ENCODE results near the gene LRMDA. TPM values are rescaled to one million over a fixed set of nuclear protein-coding genes. Genes with fewer than 3 reads are reported as not detected.

Gene LRMDA
- total and polyA plus RNA-seq, 12 donors: 30.7 to 132 (median 78.1) TPM

- Histone ChIP-seq H3K27ac (no peak overlapping the region), H3K9me3 (replicated peaks in 1 of 3) (no peaks in the 10 kb centered on the region), H3K36me3 (replicated peaks in 1 of 2) (no peaks in the 10 kb centered on the region), H3K4me3 (no peak overlapping the region), H3K4me1 (replicated peaks in 1 of 2) (no peaks in the 10 kb centered on the region), H3K27me3 (no peaks in the 10 kb centered on the region)
- intact Hi-C loops (cut with DNase I): no loop called here
- TF ChIP-seq, protein P1, sequence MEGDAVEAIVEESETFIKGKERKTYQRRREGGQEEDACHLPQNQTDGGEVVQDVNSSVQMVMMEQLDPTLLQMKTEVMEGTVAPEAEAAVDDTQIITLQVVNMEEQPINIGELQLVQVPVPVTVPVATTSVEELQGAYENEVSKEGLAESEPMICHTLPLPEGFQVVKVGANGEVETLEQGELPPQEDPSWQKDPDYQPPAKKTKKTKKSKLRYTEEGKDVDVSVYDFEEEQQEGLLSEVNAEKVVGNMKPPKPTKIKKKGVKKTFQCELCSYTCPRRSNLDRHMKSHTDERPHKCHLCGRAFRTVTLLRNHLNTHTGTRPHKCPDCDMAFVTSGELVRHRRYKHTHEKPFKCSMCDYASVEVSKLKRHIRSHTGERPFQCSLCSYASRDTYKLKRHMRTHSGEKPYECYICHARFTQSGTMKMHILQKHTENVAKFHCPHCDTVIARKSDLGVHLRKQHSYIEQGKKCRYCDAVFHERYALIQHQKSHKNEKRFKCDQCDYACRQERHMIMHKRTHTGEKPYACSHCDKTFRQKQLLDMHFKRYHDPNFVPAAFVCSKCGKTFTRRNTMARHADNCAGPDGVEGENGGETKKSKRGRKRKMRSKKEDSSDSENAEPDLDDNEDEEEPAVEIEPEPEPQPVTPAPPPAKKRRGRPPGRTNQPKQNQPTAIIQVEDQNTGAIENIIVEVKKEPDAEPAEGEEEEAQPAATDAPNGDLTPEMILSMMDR (IDR thresholded peaks at IDR 0.05): no peak
- TF ChIP-seq POLR2A (IDR thresholded peaks at IDR 0.05): no peak
- DNase-seq: no peak
Measured at GRCh38 chr10:76050291-76050625, 618.8 kb downstream of the LRMDA start.

GRCh38 chr10:76051007-76051936 lies 619.8 kb downstream of the LRMDA start:
- intact Hi-C loops (cut with DNase I): no loop called here
- Histone ChIP-seq H3K4me1 (replicated peaks in 1 of 2) (no peaks in the 10 kb centered on the region), H3K27ac (no peak overlapping the region), H3K9me3 (replicated peaks in 1 of 3) (no peaks in the 10 kb centered on the region), H3K27me3 (no peaks in the 10 kb centered on the region), H3K4me3 (no peak overlapping the region), H3K36me3 (replicated peaks in 1 of 2) (no peaks in the 10 kb centered on the region)
- TF ChIP-seq POLR2A (IDR thresholded peaks at IDR 0.05): no peak
- TF ChIP-seq, protein P1 (IDR thresholded peaks at IDR 0.05): no peak
- WGBS, 4 donors: 67 to 72% (median 69%) methylated on average over 11 to 12 of the region's 12 CpGs
- peak in 2 of 7 donors; percentile 15 to 35 for DNase-seq

DNA sequence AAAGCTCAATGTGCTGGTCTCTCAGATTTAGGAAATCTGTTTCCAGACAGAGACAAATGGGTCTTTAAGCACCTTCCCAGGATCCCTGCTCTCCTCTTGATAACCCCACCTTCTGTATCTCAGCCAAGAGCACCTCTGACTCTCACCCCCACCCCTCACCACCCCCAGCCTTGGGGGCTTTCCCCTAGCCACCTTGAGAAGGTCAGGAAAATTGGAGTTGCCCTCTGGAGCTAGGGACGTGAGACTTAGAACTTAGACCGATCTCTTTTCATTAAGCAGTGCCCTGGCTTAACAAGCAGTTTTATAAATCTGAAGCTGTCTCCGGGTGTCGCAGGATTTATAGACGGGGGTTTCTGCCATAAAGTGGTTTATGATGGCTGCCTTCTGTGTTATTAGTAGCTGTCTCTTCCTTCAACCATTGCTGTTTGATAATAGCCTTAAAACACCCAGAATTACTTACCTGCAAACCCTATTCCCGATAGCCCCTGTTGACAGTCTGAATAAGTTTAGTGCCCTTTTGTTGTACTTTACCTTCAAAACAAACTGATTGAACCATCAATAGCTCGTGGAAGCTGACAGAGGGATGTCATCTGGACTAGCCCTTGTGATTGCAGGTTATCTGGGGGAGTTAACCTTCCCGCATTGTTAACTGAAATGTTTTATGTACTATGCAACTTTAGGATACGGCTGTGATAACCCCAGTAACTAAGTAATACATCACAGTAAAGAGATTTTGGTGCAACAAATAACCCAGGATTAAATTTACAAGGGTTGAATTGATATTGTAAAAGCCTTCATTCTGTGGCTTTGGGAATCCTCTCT lies 621.5 kb downstream of the LRMDA start:
- intact Hi-C loops (cut with DNase I): no loop called here
- Histone ChIP-seq H3K27me3 (no peaks in the 10 kb centered on the region), H3K36me3 (replicated peaks in 1 of 2) (no peaks in the 10 kb centered on the region), H3K4me1 (replicated peaks in 1 of 2) (no peaks in the 10 kb centered on the region), H3K9me3 (replicated peaks in 1 of 3) (no peaks in the 10 kb centered on the region), H3K4me3 (no peak overlapping the region), H3K27ac (no peak overlapping the region)
- WGBS, 4 donors: 85 to 89% (median 89%) methylated on average over 9 of the region's 9 CpGs
- DNase-seq: no peak
- TF ChIP-seq, protein P1 (IDR thresholded peaks at IDR 0.05): no peak
- no peak for TF ChIP-seq POLR2A (IDR thresholded peaks at IDR 0.05)

DNA sequence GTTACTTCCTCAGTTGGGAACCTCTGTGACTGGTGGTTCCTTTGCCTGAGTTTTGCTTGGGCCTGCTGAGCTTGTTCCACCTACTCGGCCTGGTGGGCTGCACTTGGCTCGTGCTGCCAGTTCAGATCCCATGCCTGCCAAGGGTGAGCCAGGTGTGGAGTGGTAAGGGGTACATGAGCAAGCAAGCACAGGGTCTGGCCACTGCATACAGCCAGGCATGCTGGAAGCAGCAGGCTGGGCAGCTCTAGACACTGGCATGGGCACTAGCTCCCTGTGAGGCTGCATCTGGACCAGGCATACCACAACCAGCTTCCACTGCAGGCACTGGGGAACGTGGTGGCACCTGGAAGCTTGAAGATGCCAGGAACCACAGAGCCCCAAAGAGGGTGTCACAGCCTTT lies 624.0 kb downstream of the LRMDA start:
- intact Hi-C loops (cut with DNase I): no loop called here
- Histone ChIP-seq H3K4me1 (replicated peaks in 1 of 2) (no peaks in the 10 kb centered on the region), H3K9me3 (replicated peaks in 1 of 3) (no peaks in the 10 kb centered on the region), H3K27me3 (no peaks in the 10 kb centered on the region), H3K4me3 (no peak overlapping the region), H3K36me3 (replicated peaks in 1 of 2) (no peaks in the 10 kb centered on the region), H3K27ac (no peak overlapping the region)
- DNase-seq: no peak
- TF ChIP-seq, protein P1 (IDR thresholded peaks at IDR 0.05): no peak
- TF ChIP-seq POLR2A (IDR thresholded peaks at IDR 0.05): no peak
- 89 to 94% (median 93%) methylated on average over 3 of the region's 3 CpGs; no CpG with 5 or more reads in 1 of the 4 donors for WGBS, 4 donors

All from adrenal gland (tissue), 12 donors.